ENCODE data around the gene SNX20. TPM values are rescaled to one million over a fixed set of nuclear protein-coding genes. Genes with fewer than 3 reads are reported as not detected.

The SNX20 gene
- total RNA-seq, 1 experiment from 2014 or later, result not detected

GRCh38 chr16:50652836-50653425 lies 28.2 kb downstream of the SNX20 start:
- no peak overlapping the region for H2BK15ac ChIP-seq (ENCODE audit: low read depth, low read length)
- H3K4me1 ChIP-seq (ENCODE audit: insufficient read depth, low read length), result no peaks in the 10 kb centered on the region
- Mint-ChIP-seq H3K4me1 (peaks cover 0 to 2% of the 10 kb centered on the region in 2 experiments; a peak in 2 of 4 replicates), H3K4me3 (no peak overlapping the region; a peak in 1 of 5 replicates), H3K9me3 (no peaks in the 10 kb centered on the region; a peak in 1 of 5 replicates), H3K27ac (no peak overlapping the region), H3K27me3 (ENCODE audit: low read depth) (peaks cover 6% of the 10 kb centered on the region), H3K36me3 (ENCODE audit: insufficient read depth in 1 of 3, low read depth in 3 of 3) (no peaks in the 10 kb centered on the region; a peak in 1 of 7 replicates)
- no peaks in the 10 kb centered on the region for H3K27me3 ChIP-seq (ENCODE audit: insufficient read depth, low read length)
- no peak overlapping the region for H3K14ac ChIP-seq (ENCODE audit: insufficient read depth, low read length)
- no peak overlapping the region for H3K27ac ChIP-seq (ENCODE audit: insufficient read length, low read depth, low read length)
- H3K23me2 ChIP-seq (ENCODE audit: insufficient read length, low read depth, low read length, poor library complexity, severe bottlenecking), result no peaks in the 10 kb centered on the region
- H3K79me1 ChIP-seq (ENCODE audit: insufficient read depth, low read depth, low read length, poor library complexity, severe bottlenecking), result no peaks in the 10 kb centered on the region
- no peak overlapping the region for H4K8ac ChIP-seq (replicated peaks; ENCODE audit: insufficient read length, low read depth, low read length)
- no peak overlapping the region for H2BK12ac ChIP-seq (ENCODE audit: insufficient read length, low read depth, low read length)
- no peak overlapping the region for H3K4ac ChIP-seq (ENCODE audit: low read depth, low read length)
- no peak overlapping the region for H3K23ac ChIP-seq (ENCODE audit: insufficient read length, low read depth, low read length)
- H4K20me1 ChIP-seq (ENCODE audit: control insufficient read depth, insufficient read depth, insufficient read length), result no peaks in the 10 kb centered on the region
- H3T11ph ChIP-seq (ENCODE audit: low read length), result no peak overlapping the region
- H2BK5ac ChIP-seq (ENCODE audit: insufficient read length, low read length), result no peak overlapping the region
- no peak overlapping the region for H4K91ac ChIP-seq (ENCODE audit: insufficient read length, low read depth, low read length)
- no peak overlapping the region for H3K9ac ChIP-seq (ENCODE audit: extremely low read depth, insufficient read length, low read length)
- no peak overlapping the region for H3K4me2 ChIP-seq (ENCODE audit: insufficient read depth, insufficient read length, low read length)
- WGBS (ENCODE audit: extremely low coverage, insufficient read length, low lambda C conversion rate), result no CpG with 5 or more reads among the region's 14 CpGs
- no peak overlapping the region for H2BK120ac ChIP-seq (ENCODE audit: low read depth, low read length, poor library complexity, severe bottlenecking)
- H3K18ac ChIP-seq (ENCODE audit: insufficient read length, low read depth, low read length), result no peak overlapping the region
- no peak for DNase-seq
- H4K5ac ChIP-seq (ENCODE audit: insufficient read length, low read depth, low read length), result no peak overlapping the region
- TF ChIP-seq CTCF (conservative IDR thresholded peaks at IDR 0.05), result no peak
- no peak overlapping the region for H2BK20ac ChIP-seq (ENCODE audit: low read depth, low read length, poor library complexity, severe bottlenecking)
- no peak overlapping the region for H2AFZ ChIP-seq (ENCODE audit: low read length)
- H3K9me3 ChIP-seq (ENCODE audit: control insufficient read depth, low read depth, low read length), result no peaks in the 10 kb centered on the region
- no peak overlapping the region for H2AK5ac ChIP-seq (ENCODE audit: insufficient read length, low read length)
- H3K56ac ChIP-seq (ENCODE audit: insufficient read length, low read depth, low read length), result no peak overlapping the region
- H3K79me2 ChIP-seq (ENCODE audit: insufficient read depth, low read length), result no peaks in the 10 kb centered on the region

Measured in H9 (cell line).